HepG2 (cell line): ENCODE results near the gene CAPN12. TPM values are rescaled to one million over a fixed set of nuclear protein-coding genes. Genes with fewer than 3 reads are reported as not detected.

Experiments
- ATAC-seq: fragments of 200-7000 bp; cut with Tn5 transposase; 3 replicates; pipeline ENCODE4 v1.9.1; 2020; ENCODE audit warnings: mild to moderate bottlenecking, moderate library complexity
- BruUV-seq: library from RNA; stranded (reverse); fragments of 400-500 nt; replicated peaks from 2 replicates; lab custom pipeline; 2021; lab: Mats Ljungman, UMichigan
- CTCF ChIA-PET: fragments of 300-600 bp; formaldehyde crosslinking; extraction: SDS; loops from one replicate; lab custom pipeline; 2021; ENCODE audit warnings: low total read pairs, inconsistent platforms, low intra/inter-chr PET ratio; lab: Yijun Ruan, JAX
- POLR2A ChIA-PET: fragments of 350-600 bp; sonication (Branson Sonifier 250); formaldehyde crosslinking; loops from one replicate; lab custom pipeline; 2020; ENCODE audit warnings: antibody characterized with exemption, inconsistent platforms; lab: Yijun Ruan, JAX
- DNase-seq: peaks from one replicate; pipeline ENCODE4 v3.0.0-alpha.2; 2015; ENCODE audit warnings: low spot score
- FAIRE-seq: peaks from 3 replicates; lab custom pipeline; 2011; peaks lifted over from hg19 to GRCh38; lab: Jason Lieb, UNC
- H2AFZ ChIP-seq: one replicate; pipeline ENCODE4 v1.6.1; 2011; ENCODE audit warnings: low read length, inconsistent platforms
- H3K27ac ChIP-seq: fragments of 300-600 bp; 3 replicates; pipeline ENCODE4 v1.8.0; 2011; ENCODE audit warnings: mixed run types, mild to moderate bottlenecking, mixed read lengths, low read length, inconsistent platforms; ENCODE audit not compliant: insufficient read depth; ENCODE audit errors: extremely low read length
- H3K27me3 ChIP-seq, 2 experiments: fragments of 200-600 bp in 1 of 2; 2 replicates in 1 of 2; 3 replicates in 1 of 2; pipeline versions ENCODE4 v1.6.0 to v1.8.0; 2011; ENCODE audit warnings: low read length in 2 of 2, mild to moderate bottlenecking in 2 of 2, moderate library complexity in 2 of 2, inconsistent platforms in 1 of 2; ENCODE audit not compliant: insufficient read depth in 2 of 2, control insufficient read depth in 1 of 2
- H3K36me3 ChIP-seq, 2 experiments: fragments of 200-600 bp in 1 of 2; replicated peaks in 1 of 2; 2 replicates in 1 of 2; 3 replicates in 1 of 2; pipeline versions ENCODE4 v1.5.1 to v1.8.0; 2011; ENCODE audit warnings: low read length in 2 of 2, inconsistent platforms in 1 of 2; ENCODE audit not compliant: insufficient read depth in 2 of 2, control insufficient read depth in 1 of 2
- H3K4me1 ChIP-seq: 2 replicates; pipeline ENCODE4 v1.5.1; 2012; ENCODE audit warnings: low read length, inconsistent platforms; ENCODE audit not compliant: insufficient read depth
- H3K4me2 ChIP-seq: 2 replicates; pipeline ENCODE4 v1.6.0; 2011; ENCODE audit warnings: low read depth, low read length, inconsistent platforms
- H3K4me3 ChIP-seq, 3 experiments: fragments of 200-600 bp in 1 of 3; sonication (generic), shearing (Covaris generic) in 1 of 3; replicated peaks in 1 of 3; 2 replicates each; pipeline ENCODE4 v1.5.1; 2011 to 2016; ENCODE audit warnings: low read length in 3 of 3, inconsistent platforms in 2 of 3, low read depth in 2 of 3, mild to moderate bottlenecking in 2 of 3, control low read depth in 1 of 3, mixed read lengths in 1 of 3; ENCODE audit not compliant: insufficient read depth in 1 of 3
- H3K79me2 ChIP-seq: one replicate; pipeline ENCODE4 v1.6.1; 2011; ENCODE audit warnings: low read length, inconsistent platforms; ENCODE audit not compliant: insufficient read depth
- H3K9ac ChIP-seq: 2 replicates; pipeline ENCODE4 v1.6.0; 2011; ENCODE audit warnings: mild to moderate bottlenecking, low read depth, low read length, inconsistent platforms; ENCODE audit not compliant: insufficient read depth
- H3K9me3 ChIP-seq: 2 replicates; pipeline ENCODE4 v1.5.1; 2012; ENCODE audit warnings: mild to moderate bottlenecking, low read length
- H4K20me1 ChIP-seq: 2 replicates; pipeline ENCODE4 v1.6.0; 2011; ENCODE audit warnings: inconsistent platforms, mild to moderate bottlenecking, low read length, moderate library complexity; ENCODE audit not compliant: insufficient read depth
- ZNF574 ChIP-seq: sonication (generic); formaldehyde crosslinking; IDR thresholded peaks from 2 replicates; pipeline ENCODE4 v1.4.0; 2020; ENCODE audit warnings: missing genetic modification reagents
- ZNF687 ChIP-seq: sonication (generic); formaldehyde crosslinking; IDR thresholded peaks from 2 replicates; pipeline ENCODE4 v1.5.1; 2020; ENCODE audit warnings: mild to moderate bottlenecking, missing genetic modification reagents, moderate library complexity
- WGBS: methylation state at CpG from one replicate; pipeline ENCODE4 v1.1.6; 2017; ENCODE audit warnings: low lambda C conversion rate; 5-methylcytosine and 5-hydroxymethylcytosine counted together
- in situ Hi-C: cut with HindIII; loops from 2 replicates; pipeline ENCODE4 v1.10.0; 2017; ENCODE audit warnings: low pct_unique_long_range_greater_than_20kb; ENCODE audit not compliant: extremely low pct_ligation_motif_present
- intact Hi-C: fragments of 100-400 bp; cut with micrococcal nuclease; formaldehyde crosslinking; loops from one replicate; pipeline ENCODE4 v1.10.0; 2022; ENCODE audit not compliant: unreplicated experiment
- polyA plus RNA-seq, 8 experiments: library from polyadenylated mRNA; depleted of rRNA in 3 of 8; stranded (reverse) in 7 of 8; unstranded in 1 of 8; fragments of >200 nt; fragmentation: Illumina TruSeq in 4 of 8; extraction: Trizol in 4 of 8; gene quantifications; 2 replicates each; pipeline versions ENCODE4 v1.2.1 to v1.2.3, GENCODE V29; 2011 to 2016; ENCODE audit warnings: low read depth in 4 of 8, missing spikeins in 1 of 8, mixed read lengths in 1 of 8; ENCODE audit not compliant: insufficient read depth in 1 of 8
- total RNA-seq, 5 experiments: library from RNA; depleted of rRNA; stranded (reverse); fragments of >200 nt; fragmentation: Illumina TruSeq; extraction: Trizol; gene quantifications; 2 replicates each; pipeline ENCODE4 v1.2.3, GENCODE V29; 2016; ENCODE audit warnings: low read depth in 1 of 5

The CAPN12 gene
- total and polyA plus RNA-seq, 2 of the 13 experiments (the other 11 are each of a cell fraction or from before 2014, with no cell fraction given) = 1.6 to 13.6 TPM

- Histone ChIP-seq H3K27me3 (no peaks in the 10 kb centered on the region), H3K4me3 (no peak overlapping the region), H3K79me2 (peaks cover 2% of the 10 kb centered on the region), H4K20me1 (no peaks in the 10 kb centered on the region), H3K9ac (no peak overlapping the region), H3K4me2 (no peak overlapping the region), H3K27ac (no peak overlapping the region), H3K36me3 (peaks cover 69 to 94% of the 10 kb centered on the region in 2 experiments), H3K4me1 (peaks cover 28% of the 10 kb centered on the region), H3K9me3 (no peaks in the 10 kb centered on the region), H2AFZ (no peak overlapping the region)
- TF ChIP-seq ZNF574 (CRISPR knock-in tag) (no peak), ZNF687 (0 out of 2 replicates have a peak, but pooled peaks have one; percentile 3)
- BruUV-seq = no TSS peak
- ATAC-seq (no peak), DNase-seq (no peak), FAIRE-seq (no peak)
- WGBS = 100% methylated on average over 2 of the region's 2 CpGs
- CTCF ChIA-PET = no interaction called here
- in situ Hi-C loops (no loop called here), intact Hi-C loops (no loop called here)
- POLR2A ChIA-PET = interaction anchor here (4.2 kb wide), 1 partner anchor 10 kb away, joined by 15 read pairs; no protein-coding TSS in a partner anchor
Observed at GRCh38 chr19:38710416-38710702, 33.9 kb downstream of the CAPN12 start.
